ENCODE measurements around the gene VASP. TPM values are rescaled to one million over a fixed set of nuclear protein-coding genes. Genes with fewer than 3 reads are reported as not detected.
A peak's percentile ranks its signal among the peaks of the same experiment; 100 is the strongest.

Gene VASP
- total and polyA plus RNA-seq, 9 of the 15 experiments (the other 6 are each of a cell fraction or from before 2014, with no cell fraction given) = 16.7 to 261 (median 112) TPM

DNA sequence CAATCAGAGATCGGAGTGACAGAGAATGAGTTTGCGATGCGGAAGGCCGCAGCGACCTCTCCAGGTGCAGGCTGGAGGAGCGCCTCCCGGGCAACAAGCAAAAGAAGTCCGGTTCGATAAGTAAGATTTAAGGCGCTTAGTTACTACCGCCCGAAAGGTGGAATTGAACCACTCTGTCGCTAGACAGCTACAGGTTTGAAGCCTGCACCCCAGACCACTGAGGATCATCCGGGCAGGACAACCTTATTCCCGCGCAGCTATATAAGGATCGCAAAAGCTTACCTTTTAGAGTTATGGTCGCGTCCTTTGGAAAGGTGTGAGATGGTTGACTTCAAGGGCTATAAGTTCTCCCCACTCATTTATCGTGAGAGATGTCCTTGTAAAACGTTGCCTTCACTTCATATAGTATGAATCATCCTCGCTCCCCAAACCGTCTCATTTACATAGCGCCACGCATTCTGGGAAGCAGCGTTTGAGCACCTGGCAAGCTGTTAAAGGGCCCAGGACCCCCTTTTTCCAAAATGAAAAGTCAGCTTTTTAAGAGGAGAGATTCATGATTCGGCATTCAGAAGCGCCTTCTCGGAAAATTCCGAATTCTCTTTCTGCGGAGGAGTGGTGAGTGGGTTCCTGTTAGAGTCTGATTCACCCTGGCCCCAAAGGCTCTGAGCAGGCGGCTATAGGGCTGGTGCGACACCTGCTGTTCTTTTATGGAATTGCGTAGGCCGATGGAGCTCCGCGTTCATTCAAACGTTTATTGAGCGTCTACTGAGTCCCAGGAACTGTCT, 28.6 kb upstream of the VASP start (continued):
- TF ChIP-seq, protein P1, sequence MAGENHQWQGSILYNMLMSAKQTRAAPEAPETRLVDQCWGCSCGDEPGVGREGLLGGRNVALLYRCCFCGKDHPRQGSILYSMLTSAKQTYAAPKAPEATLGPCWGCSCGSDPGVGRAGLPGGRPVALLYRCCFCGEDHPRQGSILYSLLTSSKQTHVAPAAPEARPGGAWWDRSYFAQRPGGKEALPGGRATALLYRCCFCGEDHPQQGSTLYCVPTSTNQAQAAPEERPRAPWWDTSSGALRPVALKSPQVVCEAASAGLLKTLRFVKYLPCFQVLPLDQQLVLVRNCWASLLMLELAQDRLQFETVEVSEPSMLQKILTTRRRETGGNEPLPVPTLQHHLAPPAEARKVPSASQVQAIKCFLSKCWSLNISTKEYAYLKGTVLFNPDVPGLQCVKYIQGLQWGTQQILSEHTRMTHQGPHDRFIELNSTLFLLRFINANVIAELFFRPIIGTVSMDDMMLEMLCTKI (IDR thresholded peaks at IDR 0.05; ENCODE audit: partially characterized antibody) = no peak
- TF ChIP-seq RBBP5 (IDR thresholded peaks at IDR 0.05; ENCODE audit: borderline replicate concordance, insufficient read depth, low read length, poor library complexity, severe bottlenecking) = peak; percentile 28
- TF ChIP-seq, protein P2, sequence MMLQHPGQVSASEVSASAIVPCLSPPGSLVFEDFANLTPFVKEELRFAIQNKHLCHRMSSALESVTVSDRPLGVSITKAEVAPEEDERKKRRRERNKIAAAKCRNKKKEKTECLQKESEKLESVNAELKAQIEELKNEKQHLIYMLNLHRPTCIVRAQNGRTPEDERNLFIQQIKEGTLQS (IDR thresholded peaks at IDR 0.05) = peak; percentile 51; the same call in 1 of the 2 replicates
- TF ChIP-seq, protein P2 (CRISPR knock-in tag; conservative IDR thresholded peaks at IDR 0.05) = no peak; the same call in 1 of the 2 replicates
- TF ChIP-seq, protein P3, sequence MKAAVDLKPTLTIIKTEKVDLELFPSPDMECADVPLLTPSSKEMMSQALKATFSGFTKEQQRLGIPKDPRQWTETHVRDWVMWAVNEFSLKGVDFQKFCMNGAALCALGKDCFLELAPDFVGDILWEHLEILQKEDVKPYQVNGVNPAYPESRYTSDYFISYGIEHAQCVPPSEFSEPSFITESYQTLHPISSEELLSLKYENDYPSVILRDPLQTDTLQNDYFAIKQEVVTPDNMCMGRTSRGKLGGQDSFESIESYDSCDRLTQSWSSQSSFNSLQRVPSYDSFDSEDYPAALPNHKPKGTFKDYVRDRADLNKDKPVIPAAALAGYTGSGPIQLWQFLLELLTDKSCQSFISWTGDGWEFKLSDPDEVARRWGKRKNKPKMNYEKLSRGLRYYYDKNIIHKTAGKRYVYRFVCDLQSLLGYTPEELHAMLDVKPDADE (conservative IDR thresholded peaks at IDR 0.05; ENCODE audit: control insufficient read depth, low read depth, low read length) = peak; percentile 80
- TF ChIP-seq MCM3 (IDR thresholded peaks at IDR 0.05) = no peak
- TF ChIP-seq ZNF23 (CRISPR knock-in tag; IDR thresholded peaks at IDR 0.05) = no peak
- TF ChIP-seq ZNF316 (IDR thresholded peaks at IDR 0.05) = peak; percentile 93
- TF ChIP-seq MAFK (IDR thresholded peaks at IDR 0.05; ENCODE audit: low read length) = no peak; the same call in 1 of the 2 replicates
- TF ChIP-seq, protein P4, sequence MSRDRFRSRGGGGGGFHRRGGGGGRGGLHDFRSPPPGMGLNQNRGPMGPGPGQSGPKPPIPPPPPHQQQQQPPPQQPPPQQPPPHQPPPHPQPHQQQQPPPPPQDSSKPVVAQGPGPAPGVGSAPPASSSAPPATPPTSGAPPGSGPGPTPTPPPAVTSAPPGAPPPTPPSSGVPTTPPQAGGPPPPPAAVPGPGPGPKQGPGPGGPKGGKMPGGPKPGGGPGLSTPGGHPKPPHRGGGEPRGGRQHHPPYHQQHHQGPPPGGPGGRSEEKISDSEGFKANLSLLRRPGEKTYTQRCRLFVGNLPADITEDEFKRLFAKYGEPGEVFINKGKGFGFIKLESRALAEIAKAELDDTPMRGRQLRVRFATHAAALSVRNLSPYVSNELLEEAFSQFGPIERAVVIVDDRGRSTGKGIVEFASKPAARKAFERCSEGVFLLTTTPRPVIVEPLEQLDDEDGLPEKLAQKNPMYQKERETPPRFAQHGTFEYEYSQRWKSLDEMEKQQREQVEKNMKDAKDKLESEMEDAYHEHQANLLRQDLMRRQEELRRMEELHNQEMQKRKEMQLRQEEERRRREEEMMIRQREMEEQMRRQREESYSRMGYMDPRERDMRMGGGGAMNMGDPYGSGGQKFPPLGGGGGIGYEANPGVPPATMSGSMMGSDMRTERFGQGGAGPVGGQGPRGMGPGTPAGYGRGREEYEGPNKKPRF (IDR thresholded peaks at IDR 0.05; ENCODE audit: low read depth, low read length) = no peak
- TF ChIP-seq KDM2B (CRISPR knock-in tag; IDR thresholded peaks at IDR 0.05) = no peak
- TF ChIP-seq, protein P5, sequence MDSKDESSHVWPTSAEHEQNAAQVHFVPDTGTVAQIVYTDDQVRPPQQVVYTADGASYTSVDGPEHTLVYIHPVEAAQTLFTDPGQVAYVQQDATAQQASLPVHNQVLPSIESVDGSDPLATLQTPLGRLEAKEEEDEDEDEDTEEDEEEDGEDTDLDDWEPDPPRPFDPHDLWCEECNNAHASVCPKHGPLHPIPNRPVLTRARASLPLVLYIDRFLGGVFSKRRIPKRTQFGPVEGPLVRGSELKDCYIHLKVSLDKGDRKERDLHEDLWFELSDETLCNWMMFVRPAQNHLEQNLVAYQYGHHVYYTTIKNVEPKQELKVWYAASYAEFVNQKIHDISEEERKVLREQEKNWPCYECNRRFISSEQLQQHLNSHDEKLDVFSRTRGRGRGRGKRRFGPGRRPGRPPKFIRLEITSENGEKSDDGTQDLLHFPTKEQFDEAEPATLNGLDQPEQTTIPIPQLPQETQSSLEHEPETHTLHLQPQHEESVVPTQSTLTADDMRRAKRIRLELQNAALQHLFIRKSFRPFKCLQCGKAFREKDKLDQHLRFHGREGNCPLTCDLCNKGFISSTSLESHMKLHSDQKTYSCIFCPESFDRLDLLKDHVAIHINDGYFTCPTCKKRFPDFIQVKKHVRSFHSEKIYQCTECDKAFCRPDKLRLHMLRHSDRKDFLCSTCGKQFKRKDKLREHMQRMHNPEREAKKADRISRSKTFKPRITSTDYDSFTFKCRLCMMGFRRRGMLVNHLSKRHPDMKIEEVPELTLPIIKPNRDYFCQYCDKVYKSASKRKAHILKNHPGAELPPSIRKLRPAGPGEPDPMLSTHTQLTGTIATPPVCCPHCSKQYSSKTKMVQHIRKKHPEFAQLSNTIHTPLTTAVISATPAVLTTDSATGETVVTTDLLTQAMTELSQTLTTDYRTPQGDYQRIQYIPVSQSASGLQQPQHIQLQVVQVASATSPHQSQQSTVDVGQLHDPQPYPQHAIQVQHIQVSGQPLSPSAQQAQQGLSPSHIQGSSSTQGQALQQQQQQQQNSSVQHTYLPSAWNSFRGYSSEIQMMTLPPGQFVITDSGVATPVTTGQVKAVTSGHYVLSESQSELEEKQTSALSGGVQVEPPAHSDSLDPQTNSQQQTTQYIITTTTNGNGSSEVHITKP (IDR thresholded peaks at IDR 0.05; ENCODE audit: partially characterized antibody) = peak; percentile 40
- no peak; the same call in 1 of the 2 replicates for TF ChIP-seq ETV5 (CRISPR knock-in tag; IDR thresholded peaks at IDR 0.05; ENCODE audit: low read depth)
- TF ChIP-seq, protein P6, sequence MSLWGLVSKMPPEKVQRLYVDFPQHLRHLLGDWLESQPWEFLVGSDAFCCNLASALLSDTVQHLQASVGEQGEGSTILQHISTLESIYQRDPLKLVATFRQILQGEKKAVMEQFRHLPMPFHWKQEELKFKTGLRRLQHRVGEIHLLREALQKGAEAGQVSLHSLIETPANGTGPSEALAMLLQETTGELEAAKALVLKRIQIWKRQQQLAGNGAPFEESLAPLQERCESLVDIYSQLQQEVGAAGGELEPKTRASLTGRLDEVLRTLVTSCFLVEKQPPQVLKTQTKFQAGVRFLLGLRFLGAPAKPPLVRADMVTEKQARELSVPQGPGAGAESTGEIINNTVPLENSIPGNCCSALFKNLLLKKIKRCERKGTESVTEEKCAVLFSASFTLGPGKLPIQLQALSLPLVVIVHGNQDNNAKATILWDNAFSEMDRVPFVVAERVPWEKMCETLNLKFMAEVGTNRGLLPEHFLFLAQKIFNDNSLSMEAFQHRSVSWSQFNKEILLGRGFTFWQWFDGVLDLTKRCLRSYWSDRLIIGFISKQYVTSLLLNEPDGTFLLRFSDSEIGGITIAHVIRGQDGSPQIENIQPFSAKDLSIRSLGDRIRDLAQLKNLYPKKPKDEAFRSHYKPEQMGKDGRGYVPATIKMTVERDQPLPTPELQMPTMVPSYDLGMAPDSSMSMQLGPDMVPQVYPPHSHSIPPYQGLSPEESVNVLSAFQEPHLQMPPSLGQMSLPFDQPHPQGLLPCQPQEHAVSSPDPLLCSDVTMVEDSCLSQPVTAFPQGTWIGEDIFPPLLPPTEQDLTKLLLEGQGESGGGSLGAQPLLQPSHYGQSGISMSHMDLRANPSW (CRISPR knock-in tag; IDR thresholded peaks at IDR 0.05) = no peak; the same call in 1 of the 2 replicates

Data from K562 (cell line).